Hair follicle dermal papilla cell (primary cell): Measurements from ENCODE around the gene RNF224. TPM values are rescaled to one million over a fixed set of nuclear protein-coding genes. Genes with fewer than 3 reads are reported as not detected.

Source experiments
- total RNA-seq: library from RNA; depleted of rRNA; stranded (reverse); fragments of >200 nt; gene quantifications from 2 replicates; pipeline ENCODE4 v1.2.3, GENCODE V29; 2012

RNF224 gene
- total RNA-seq: 0.16 TPM in 1 of 2 replicates, not detected in the other

GRCh38 chr9:137227054-137227852 is at the start of gene RNF224:
Gene RNF224 (plus strand): TSS chr9:137227502. CDS start chr9:137228336, 834 bp downstream.

GRCh38 chr9:137188490-137189296 is 38.6 kb upstream of the RNF224 start, which contains the start of the genes ANAPC2 and SSNA1:
Gene ANAPC2 (minus strand): TSS chr9:137188560. CDS start chr9:137188532, 28 bp downstream.
Gene SSNA1 (plus strand): TSS chr9:137188676. CDS start chr9:137188727, 51 bp downstream.

GRCh38 chr9:137200311-137201204 is 26.7 kb upstream of the RNF224 start, which contains the start of gene TPRN:
Gene TPRN (minus strand): TSS chr9:137200741. CDS start chr9:137200711, 30 bp downstream.

GRCh38 chr9:137205126-137206069 is 21.9 kb upstream of the RNF224 start, which contains the start of the genes NDOR1 and TMEM203:
Gene NDOR1 (plus strand): TSS chr9:137205700. CDS start chr9:137205778, 78 bp downstream.
Gene TMEM203 (minus strand): TSS chr9:137205648. CDS start chr9:137205414, 234 bp downstream.

GRCh38 chr9:137222190-137223077 is 4.9 kb upstream of the RNF224 start, which contains the start of gene RNF208:
Gene RNF208 (minus strand): TSS chr9:137222240. CDS start chr9:137221212, 1,028 bp downstream.

GRCh38 chr9:137224830-137225694 is 2.2 kb upstream of the RNF224 start, which contains the start of gene CYSRT1:
Gene CYSRT1 (plus strand): TSS chr9:137225174. CDS start chr9:137225622, 448 bp downstream.

GRCh38 chr9:137230705-137231371 is 3.5 kb downstream of the RNF224 start, which contains the start of gene SLC34A3:
Gene SLC34A3 (plus strand): TSS chr9:137230901. CDS start chr9:137231703, 802 bp downstream.

GRCh38 chr9:137240841-137241489 is 13.7 kb downstream of the RNF224 start, which contains the start of gene TUBB4B:
Gene TUBB4B (plus strand): TSS chr9:137241287. CDS start chr9:137241361, 74 bp downstream.

GRCh38 chr9:137251194-137251461 is 23.8 kb downstream of the RNF224 start, which contains the start of gene STPG3:
Gene STPG3 (plus strand): TSS chr9:137251286. CDS start chr9:137251287, 1 bp downstream.

GRCh38 chr9:137254624-137255447 is 27.5 kb downstream of the RNF224 start, which contains the start of gene NELFB:
Gene NELFB (plus strand): TSS chr9:137255327.

GRCh38 chr9:137277329-137278041 is 50.2 kb downstream of the RNF224 start, which contains the start of gene TOR4A:
Gene TOR4A (plus strand): TSS chr9:137277726. CDS start chr9:137278690, 964 bp downstream.

